ENCODE results near the gene C6orf47.

GRCh38 chr6:31639043-31639442 is 21.5 kb downstream of the C6orf47 start:
- TF ChIP-seq, protein P1, sequence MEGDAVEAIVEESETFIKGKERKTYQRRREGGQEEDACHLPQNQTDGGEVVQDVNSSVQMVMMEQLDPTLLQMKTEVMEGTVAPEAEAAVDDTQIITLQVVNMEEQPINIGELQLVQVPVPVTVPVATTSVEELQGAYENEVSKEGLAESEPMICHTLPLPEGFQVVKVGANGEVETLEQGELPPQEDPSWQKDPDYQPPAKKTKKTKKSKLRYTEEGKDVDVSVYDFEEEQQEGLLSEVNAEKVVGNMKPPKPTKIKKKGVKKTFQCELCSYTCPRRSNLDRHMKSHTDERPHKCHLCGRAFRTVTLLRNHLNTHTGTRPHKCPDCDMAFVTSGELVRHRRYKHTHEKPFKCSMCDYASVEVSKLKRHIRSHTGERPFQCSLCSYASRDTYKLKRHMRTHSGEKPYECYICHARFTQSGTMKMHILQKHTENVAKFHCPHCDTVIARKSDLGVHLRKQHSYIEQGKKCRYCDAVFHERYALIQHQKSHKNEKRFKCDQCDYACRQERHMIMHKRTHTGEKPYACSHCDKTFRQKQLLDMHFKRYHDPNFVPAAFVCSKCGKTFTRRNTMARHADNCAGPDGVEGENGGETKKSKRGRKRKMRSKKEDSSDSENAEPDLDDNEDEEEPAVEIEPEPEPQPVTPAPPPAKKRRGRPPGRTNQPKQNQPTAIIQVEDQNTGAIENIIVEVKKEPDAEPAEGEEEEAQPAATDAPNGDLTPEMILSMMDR (IDR thresholded peaks at IDR 0.05; ENCODE audit: low read length) = no peak
- TF ChIP-seq EZH2phosphoT487 (IDR thresholded peaks at IDR 0.05; ENCODE audit: low read length) (no peak), EZH2 (optimal IDR thresholded peaks at IDR 0.05; ENCODE audit: low read depth, low read length) (no peak)

Data from MM.1S (cell line).